ENCODE results near the gene ODAPH. TPM values are rescaled to one million over a fixed set of nuclear protein-coding genes. Genes with fewer than 3 reads are reported as not detected.

ODAPH gene
- total RNA-seq, result not detected

GRCh38 chr4:75555294-75556164, at the start of gene ODAPH:
Gene ODAPH, plus strand, starts transcription at chr4:75556066. Its CDS starts 17 bp downstream, at chr4:75556083.

GRCh38 chr4:75514131-75514948, 41.5 kb upstream of the ODAPH start, which contains the start of the genes RCHY1 and THAP6:
Gene RCHY1, minus strand, starts transcription at chr4:75514403. Its CDS starts 117 bp downstream, at chr4:75514286.
Gene THAP6, plus strand, starts transcription at chr4:75514473. Its CDS starts 980 bp downstream, at chr4:75515453.

Other genes starting within 250 kb of the ODAPH start
- 68.0 TPM for gene RCHY1, start 41.7 kb upstream of the ODAPH start, total RNA-seq
- gene THAP6, start 41.6 kb upstream of the ODAPH start, total RNA-seq, result 18.7 TPM
- gene CDKL2, start 74.5 kb downstream of the ODAPH start, total RNA-seq, result 80.3 TPM
- 344 TPM for gene G3BP2, start 117.3 kb downstream of the ODAPH start, total RNA-seq
- gene USO1, start 168.5 kb downstream of the ODAPH start, total RNA-seq, result 53.3 TPM

All from diencephalon (tissue), 1 donor.